Suprapubic skin (tissue), 3 donors: ENCODE data around the gene PHACTR4.
"Not testable (repeated sequence)": the region's sequence is repeated elsewhere in the genome, so short reads cannot be mapped to it uniquely, and the experiment has no call there.

ENCODE experiments used
- EP300 ChIP-seq: sonication (generic); formaldehyde crosslinking; IDR thresholded peaks from one replicate; pipeline ENCODE4 v1.6.1; 2017; ENCODE audit warnings: antibody characterized with exemption
- POLR2A ChIP-seq, 2 donors: fragments of 450-650 bp; IDR thresholded peaks; one replicate each; pipeline ENCODE4 v1.6.1; 2017; ENCODE audit warnings: antibody characterized with exemption in 2 of 2, mild to moderate bottlenecking in 2 of 2, moderate library complexity in 2 of 2
- TF ChIP-seq, protein P1 (sequence below), 2 donors: fragments of 200-600 bp in 1 of 2; fragments of 450-650 bp in 1 of 2; sonication (generic) in 1 of 2; IDR thresholded peaks; one replicate each; pipeline ENCODE4 v1.5.1; 2016 to 2019; ENCODE audit warnings: antibody characterized with exemption in 2 of 2, mild to moderate bottlenecking in 1 of 2, moderate library complexity in 1 of 2

DNA sequence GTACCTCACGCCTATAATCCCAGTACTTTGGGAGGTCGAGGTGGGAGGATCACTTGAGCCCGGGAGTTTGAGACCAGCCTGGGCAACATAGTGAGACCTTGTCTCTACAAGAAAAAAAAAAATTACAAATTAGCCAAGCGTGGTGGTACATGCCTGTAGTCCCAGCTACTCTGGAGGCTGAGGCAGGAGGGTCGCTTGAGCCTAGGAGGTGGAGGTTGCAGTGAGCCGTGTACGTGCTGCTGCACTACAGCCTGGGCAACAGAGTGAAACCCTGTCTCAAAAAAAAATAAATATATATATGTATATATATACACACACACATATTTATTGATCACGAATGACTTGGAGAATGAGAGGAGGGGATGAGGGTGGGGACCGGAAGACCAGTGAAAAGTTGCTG lies 153.0 kb downstream of the PHACTR4 start:
- not testable (repeated sequence) for TF ChIP-seq EP300; POLR2A (IDR thresholded peaks at IDR 0.05)
- TF ChIP-seq, protein P1, sequence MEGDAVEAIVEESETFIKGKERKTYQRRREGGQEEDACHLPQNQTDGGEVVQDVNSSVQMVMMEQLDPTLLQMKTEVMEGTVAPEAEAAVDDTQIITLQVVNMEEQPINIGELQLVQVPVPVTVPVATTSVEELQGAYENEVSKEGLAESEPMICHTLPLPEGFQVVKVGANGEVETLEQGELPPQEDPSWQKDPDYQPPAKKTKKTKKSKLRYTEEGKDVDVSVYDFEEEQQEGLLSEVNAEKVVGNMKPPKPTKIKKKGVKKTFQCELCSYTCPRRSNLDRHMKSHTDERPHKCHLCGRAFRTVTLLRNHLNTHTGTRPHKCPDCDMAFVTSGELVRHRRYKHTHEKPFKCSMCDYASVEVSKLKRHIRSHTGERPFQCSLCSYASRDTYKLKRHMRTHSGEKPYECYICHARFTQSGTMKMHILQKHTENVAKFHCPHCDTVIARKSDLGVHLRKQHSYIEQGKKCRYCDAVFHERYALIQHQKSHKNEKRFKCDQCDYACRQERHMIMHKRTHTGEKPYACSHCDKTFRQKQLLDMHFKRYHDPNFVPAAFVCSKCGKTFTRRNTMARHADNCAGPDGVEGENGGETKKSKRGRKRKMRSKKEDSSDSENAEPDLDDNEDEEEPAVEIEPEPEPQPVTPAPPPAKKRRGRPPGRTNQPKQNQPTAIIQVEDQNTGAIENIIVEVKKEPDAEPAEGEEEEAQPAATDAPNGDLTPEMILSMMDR (IDR thresholded peaks at IDR 0.05) = not testable (repeated sequence)
